Gastroesophageal sphincter (tissue), 3 donors: Measurements from ENCODE around the gene AFAP1.

Source experiments
- EP300 ChIP-seq: sonication (generic); formaldehyde crosslinking; IDR thresholded peaks from one replicate; pipeline ENCODE4 v1.6.1; 2017; ENCODE audit warnings: antibody characterized with exemption, mild to moderate bottlenecking
- POLR2A ChIP-seq, 2 donors: fragments of 450-650 bp; IDR thresholded peaks; one replicate each; pipeline ENCODE4 v1.6.1; 2017; ENCODE audit warnings: antibody characterized with exemption in 2 of 2, mild to moderate bottlenecking in 2 of 2, moderate library complexity in 1 of 2
- POLR2AphosphoS5 ChIP-seq: sonication (generic); formaldehyde crosslinking; IDR thresholded peaks from one replicate; pipeline ENCODE4 v1.6.1; 2017; ENCODE audit warnings: antibody characterized with exemption
- TF ChIP-seq, protein P1 (sequence below), 4 experiments: fragments of 200-600 bp in 2 of 4; fragments of 450-650 bp in 2 of 4; sonication (generic) in 1 of 4; IDR thresholded peaks; one replicate each; pipeline ENCODE4 v1.5.1; 2017 to 2019; ENCODE audit warnings: antibody characterized with exemption in 4 of 4, mild to moderate bottlenecking in 2 of 4, moderate library complexity in 2 of 4

DNA sequence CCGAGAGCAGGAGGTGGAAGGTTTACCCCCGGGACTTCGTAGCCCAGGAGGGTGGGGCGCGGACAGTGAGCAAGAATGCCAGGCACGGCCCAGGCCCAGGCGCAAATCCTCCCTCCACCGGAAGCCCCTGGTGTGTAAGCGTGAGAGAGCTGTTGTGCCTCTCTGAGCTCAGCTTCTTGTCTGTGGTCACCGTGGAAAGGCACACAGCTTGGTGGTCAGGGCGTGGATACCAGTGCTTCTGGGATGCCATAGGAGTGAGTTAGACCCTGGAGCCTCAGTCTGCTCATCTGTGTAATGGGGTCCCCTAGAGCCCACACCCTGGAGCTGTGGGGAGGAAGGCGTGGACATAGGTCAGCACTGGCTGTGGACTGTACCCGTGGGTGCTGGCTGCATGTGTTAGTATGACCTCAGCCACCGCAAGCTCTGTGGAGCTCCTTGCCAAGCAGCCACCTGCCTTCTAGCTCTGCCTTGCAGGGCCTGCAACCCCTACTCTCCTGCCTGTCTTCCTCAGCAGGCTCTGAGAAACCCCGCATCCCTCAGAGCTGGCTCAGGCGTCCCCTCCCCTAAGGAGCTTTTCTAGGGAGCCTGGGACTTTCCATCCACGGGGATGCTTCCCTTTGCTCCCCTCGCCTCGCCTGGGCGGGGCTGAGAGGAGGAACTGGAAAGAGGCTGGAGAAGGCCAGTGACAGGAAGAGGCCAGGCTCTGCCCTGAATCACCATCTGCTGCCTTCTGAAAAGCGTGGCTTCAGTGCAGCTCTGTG, 28.0 kb upstream of the AFAP1 start:
- TF ChIP-seq POLR2AphosphoS5 = no peak
- no peak for TF ChIP-seq POLR2A (IDR thresholded peaks at IDR 0.05)
- TF ChIP-seq, protein P1, sequence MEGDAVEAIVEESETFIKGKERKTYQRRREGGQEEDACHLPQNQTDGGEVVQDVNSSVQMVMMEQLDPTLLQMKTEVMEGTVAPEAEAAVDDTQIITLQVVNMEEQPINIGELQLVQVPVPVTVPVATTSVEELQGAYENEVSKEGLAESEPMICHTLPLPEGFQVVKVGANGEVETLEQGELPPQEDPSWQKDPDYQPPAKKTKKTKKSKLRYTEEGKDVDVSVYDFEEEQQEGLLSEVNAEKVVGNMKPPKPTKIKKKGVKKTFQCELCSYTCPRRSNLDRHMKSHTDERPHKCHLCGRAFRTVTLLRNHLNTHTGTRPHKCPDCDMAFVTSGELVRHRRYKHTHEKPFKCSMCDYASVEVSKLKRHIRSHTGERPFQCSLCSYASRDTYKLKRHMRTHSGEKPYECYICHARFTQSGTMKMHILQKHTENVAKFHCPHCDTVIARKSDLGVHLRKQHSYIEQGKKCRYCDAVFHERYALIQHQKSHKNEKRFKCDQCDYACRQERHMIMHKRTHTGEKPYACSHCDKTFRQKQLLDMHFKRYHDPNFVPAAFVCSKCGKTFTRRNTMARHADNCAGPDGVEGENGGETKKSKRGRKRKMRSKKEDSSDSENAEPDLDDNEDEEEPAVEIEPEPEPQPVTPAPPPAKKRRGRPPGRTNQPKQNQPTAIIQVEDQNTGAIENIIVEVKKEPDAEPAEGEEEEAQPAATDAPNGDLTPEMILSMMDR (IDR thresholded peaks at IDR 0.05) = no peak
- no peak for TF ChIP-seq EP300
